Central memory CD8-positive, alpha-beta T cell (primary cell): Measurements from ENCODE around the gene EIF3J.
"Not testable (repeated sequence)": the region's sequence is repeated elsewhere in the genome, so short reads cannot be mapped to it uniquely, and the experiment has no call there.

Experiments
- ATAC-seq: fragments of 150-1000 bp; cut with Tn5 transposase; replicated peaks from 2 replicates; pipeline ENCODE4 v1.10.0; 2022; ENCODE audit warnings: mild to moderate bottlenecking, moderate FRiP score, moderate number of reproducible peaks; ENCODE audit not compliant: poor library complexity, severe bottlenecking; ENCODE audit errors: extremely low read depth
- DNase-seq, 2 donors: peaks; one replicate each; pipeline ENCODE4 v3.0.0; 2021; ENCODE audit warnings: low spot score in 2 of 2
- H3K27ac Mint-ChIP-seq: one replicate; pipeline ENCODE4 v1.8.0; 2022; ENCODE audit warnings: low read depth, mild to moderate bottlenecking, moderate library complexity, mixed read lengths
- H3K27me3 Mint-ChIP-seq: one replicate; pipeline ENCODE4 v1.8.0; 2022; ENCODE audit warnings: mixed read lengths
- H3K36me3 Mint-ChIP-seq: one replicate; pipeline ENCODE4 v1.8.0; 2022; ENCODE audit warnings: mild to moderate bottlenecking, moderate library complexity, mixed read lengths; ENCODE audit not compliant: insufficient read depth
- H3K4me1 Mint-ChIP-seq: one replicate; pipeline ENCODE4 v1.8.0; 2022; ENCODE audit warnings: mixed read lengths
- H3K4me3 Mint-ChIP-seq: one replicate; pipeline ENCODE4 v1.8.0; 2022; ENCODE audit warnings: mild to moderate bottlenecking, moderate library complexity, mixed read lengths
- H3K9me3 Mint-ChIP-seq: one replicate; pipeline ENCODE4 v1.8.0; 2022; ENCODE audit warnings: mixed read lengths

Gene EIF3J

DNA sequence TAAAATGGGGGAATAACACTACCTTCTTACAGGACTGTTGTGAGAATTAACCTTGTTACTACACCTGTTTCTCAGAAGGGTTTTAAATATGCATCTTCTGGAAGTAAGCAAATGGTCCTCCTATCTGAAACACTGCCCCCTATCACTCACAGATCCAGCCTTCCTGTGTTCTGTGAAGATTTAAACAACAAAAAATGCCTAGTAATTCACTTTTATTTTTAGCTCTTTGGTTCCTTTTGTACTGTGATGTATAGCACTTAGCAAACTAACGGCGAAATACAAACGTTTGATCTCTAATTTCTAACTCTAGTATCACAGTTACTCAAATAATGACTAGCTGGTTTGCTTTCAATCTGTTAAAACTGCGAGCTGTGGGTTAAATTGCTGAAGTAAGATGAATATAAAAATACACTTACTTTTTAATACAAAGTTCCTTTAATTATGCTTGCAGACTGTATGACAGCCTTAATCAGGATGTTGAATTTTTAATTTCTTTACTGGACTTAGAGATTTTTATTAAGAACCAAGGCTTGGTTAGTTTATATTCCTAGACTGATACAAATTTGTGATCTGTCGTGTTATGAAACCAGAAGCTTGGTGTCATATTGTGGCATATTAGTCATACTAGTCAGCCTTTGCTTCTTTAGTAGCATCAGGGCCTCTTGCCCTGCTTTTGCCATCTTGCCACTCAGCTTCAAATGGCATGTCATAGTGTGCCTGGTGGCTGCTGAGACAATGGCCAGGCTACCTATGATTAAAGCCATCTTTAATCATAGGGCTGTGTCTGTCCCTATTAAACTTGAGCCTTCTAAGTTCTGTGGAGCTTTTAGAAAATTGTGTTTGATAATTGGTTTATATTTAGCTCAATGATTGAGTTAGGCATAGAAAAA lies 9.2 kb downstream of the EIF3J start:
- Mint-ChIP-seq H3K4me3 (peak overlapping the region; percentile 14), H3K36me3 (peaks cover 26% of the 10 kb centered on the region), H3K9me3 (no peaks in the 10 kb centered on the region), H3K4me1 (peaks cover 60% of the 10 kb centered on the region), H3K27ac (peak overlapping the region; percentile 49), H3K27me3 (no peaks in the 10 kb centered on the region)
- ATAC-seq (peak; percentile 86), DNase-seq (no peak)

- not testable (repeated sequence) for ATAC-seq, H3K9me3 Mint-ChIP-seq, DNase-seq, H3K4me3 Mint-ChIP-seq, H3K27ac Mint-ChIP-seq, H3K27me3 Mint-ChIP-seq
- peaks cover 41% of the 10 kb centered on the region for H3K36me3 Mint-ChIP-seq
- H3K4me1 Mint-ChIP-seq = peaks cover 34% of the 10 kb centered on the region
Observed at GRCh38 chr15:44549152-44549551, 12.2 kb downstream of the EIF3J start.

DNA sequence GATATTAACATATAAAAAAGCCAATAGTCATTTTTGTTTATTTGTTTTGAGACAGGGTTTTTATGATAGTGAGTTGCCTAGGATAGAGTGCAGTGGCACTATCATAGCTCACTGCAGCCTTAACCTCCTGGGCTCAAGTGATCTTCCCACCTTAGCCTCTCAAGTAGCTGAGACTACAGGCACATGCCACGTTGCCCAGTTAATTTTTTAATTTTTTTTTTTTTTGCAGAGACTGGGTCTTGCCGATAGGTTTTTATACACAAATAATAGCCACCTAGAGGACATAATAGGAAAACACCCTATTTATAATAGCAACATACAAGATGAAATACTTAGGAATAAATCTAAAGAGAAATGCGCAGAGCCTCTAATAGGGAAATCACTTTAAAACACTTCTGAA lies 13.3 kb downstream of the EIF3J start:
- Mint-ChIP-seq H3K9me3 (no peaks in the 10 kb centered on the region), H3K27me3 (no peaks in the 10 kb centered on the region), H3K4me1 (peaks cover 29% of the 10 kb centered on the region), H3K4me3 (no peak overlapping the region), H3K36me3 (peaks cover 47% of the 10 kb centered on the region), H3K27ac (no peak overlapping the region)
- DNase-seq (no peak), ATAC-seq (peak; percentile 24)

DNA sequence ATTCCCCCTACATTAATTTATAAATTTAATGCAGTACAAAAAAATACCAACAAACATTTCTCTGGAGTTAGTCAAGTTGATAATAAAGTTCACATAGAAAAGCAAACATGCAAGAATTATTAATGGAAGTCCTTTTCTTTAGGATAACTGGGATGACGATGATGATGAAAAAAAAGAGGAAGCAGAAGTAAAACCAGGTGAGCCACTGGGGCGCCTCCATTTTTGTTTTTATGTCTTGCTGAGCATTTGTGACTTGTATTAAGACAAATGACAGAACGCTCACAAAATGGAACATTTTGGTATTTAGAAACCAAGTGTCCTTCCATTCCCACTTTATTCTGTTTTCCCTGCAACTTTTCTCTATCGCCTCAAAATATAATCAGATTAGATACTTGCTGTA lies 13.8 kb downstream of the EIF3J start:
- no peaks in the 10 kb centered on the region for H3K27me3 Mint-ChIP-seq
- ATAC-seq = no peak
- no peak overlapping the region for H3K4me3 Mint-ChIP-seq
- no peaks in the 10 kb centered on the region for H3K9me3 Mint-ChIP-seq
- peaks cover 27% of the 10 kb centered on the region for H3K4me1 Mint-ChIP-seq
- peaks cover 47% of the 10 kb centered on the region for H3K36me3 Mint-ChIP-seq
- H3K27ac Mint-ChIP-seq = no peak overlapping the region
- no peak for DNase-seq

DNA sequence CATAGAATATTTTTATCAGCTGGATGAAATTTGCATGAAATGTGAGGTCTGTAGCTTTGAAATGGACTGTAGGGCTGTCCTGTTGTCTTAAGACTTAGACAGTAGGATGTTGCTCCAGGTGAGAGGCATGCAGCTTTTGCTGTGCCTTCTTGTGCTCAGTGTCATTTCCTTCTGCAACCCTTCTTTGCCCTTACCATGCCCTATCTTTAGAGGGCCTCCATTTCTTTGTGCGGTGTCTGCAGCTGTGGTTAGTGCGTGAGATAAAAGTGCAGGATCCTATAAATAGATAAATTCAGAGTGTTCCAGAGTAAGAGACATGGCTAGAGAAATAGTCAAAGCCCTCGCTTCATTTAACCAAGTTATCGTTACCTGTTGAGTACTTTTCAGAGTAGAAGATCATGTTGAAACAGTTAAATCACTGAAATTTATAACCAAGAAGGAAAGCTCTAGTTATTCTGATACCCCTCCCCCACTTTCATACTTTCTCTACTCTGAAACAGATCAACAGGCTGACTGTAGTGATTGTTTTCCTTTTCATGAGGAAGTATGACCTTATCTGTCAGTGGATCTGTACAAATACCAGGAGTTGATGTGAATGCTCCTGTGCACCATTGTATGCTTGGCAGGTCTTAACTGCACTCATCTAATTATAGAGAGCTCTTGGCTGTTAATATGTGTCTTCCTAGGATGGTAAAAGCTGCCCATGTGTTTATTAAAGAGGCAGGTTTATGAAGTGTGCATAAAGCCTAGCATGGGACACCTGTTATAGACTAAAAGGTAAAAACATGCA lies 18.2 kb downstream of the EIF3J start:
- Mint-ChIP-seq H3K36me3 (peaks cover 68% of the 10 kb centered on the region), H3K27ac (peak overlapping the region; percentile 19), H3K27me3 (no peaks in the 10 kb centered on the region), H3K4me1 (peaks cover 10% of the 10 kb centered on the region), H3K9me3 (no peaks in the 10 kb centered on the region), H3K4me3 (no peak overlapping the region)
- DNase-seq (no peak), ATAC-seq (no peak)

DNA sequence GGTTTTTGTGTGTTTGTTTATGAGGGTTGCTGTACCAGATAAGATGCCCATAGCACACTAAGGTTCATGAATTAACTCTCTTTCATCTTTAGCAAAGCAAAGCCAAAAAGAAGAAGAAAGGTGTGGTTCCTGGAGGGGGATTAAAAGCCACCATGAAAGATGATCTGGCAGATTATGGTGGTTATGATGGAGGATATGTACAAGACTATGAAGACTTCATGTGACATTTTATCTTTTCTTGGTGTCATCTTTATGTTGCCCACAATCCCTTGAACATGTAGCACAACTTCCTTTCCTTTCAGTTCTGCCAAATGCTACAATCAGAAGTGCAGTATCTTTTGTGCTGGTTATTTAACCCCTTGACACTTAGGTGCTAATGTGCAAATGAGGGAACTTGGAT lies 24.0 kb downstream of the EIF3J start:
- Mint-ChIP-seq H3K4me1 (peaks cover 21% of the 10 kb centered on the region), H3K36me3 (peaks cover 62% of the 10 kb centered on the region), H3K27ac (peak overlapping the region; percentile 35)
- not testable (repeated sequence) for DNase-seq, H3K4me3 Mint-ChIP-seq, H3K9me3 Mint-ChIP-seq, H3K27me3 Mint-ChIP-seq
- peak; percentile 54 for ATAC-seq

GRCh38 chr15:44565387-44566154 lies 28.6 kb downstream of the EIF3J start:
- DNase-seq (no peak), ATAC-seq (no peak)
- Mint-ChIP-seq H3K9me3 (no peaks in the 10 kb centered on the region), H3K36me3 (peaks cover 55% of the 10 kb centered on the region), H3K4me3 (no peak overlapping the region), H3K27me3 (no peaks in the 10 kb centered on the region), H3K4me1 (peaks cover 7% of the 10 kb centered on the region), H3K27ac (no peak overlapping the region)

- ATAC-seq = no peak
- H3K9me3 Mint-ChIP-seq = no peaks in the 10 kb centered on the region
- no peak overlapping the region for H3K27ac Mint-ChIP-seq
- peaks cover 55% of the 10 kb centered on the region for H3K36me3 Mint-ChIP-seq
- no peak overlapping the region for H3K4me3 Mint-ChIP-seq
- DNase-seq = no peak
- peaks cover 1% of the 10 kb centered on the region for H3K4me1 Mint-ChIP-seq
- no peaks in the 10 kb centered on the region for H3K27me3 Mint-ChIP-seq
Observed at GRCh38 chr15:44566155-44566540, 29.2 kb downstream of the EIF3J start.

DNA sequence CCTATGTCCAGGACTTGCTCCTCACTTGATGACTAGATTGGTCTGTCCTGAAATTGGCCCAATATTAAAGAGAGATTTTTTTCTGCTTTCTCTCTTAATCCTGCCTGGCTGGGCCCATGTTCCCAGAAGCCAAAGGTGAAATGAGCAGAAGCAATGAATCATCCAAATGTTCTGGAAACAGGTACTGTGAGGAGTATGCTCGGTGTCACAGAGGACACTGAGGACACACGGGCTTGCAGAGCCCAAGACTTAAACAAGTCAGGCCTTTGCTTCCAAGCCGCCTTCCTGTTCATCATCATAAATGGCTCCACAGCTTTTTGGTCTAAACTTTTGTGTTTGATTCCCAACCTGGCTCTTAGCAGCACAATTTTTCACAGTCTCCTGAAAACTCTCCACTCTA lies 31.4 kb downstream of the EIF3J start:
- Mint-ChIP-seq H3K27me3 (no peaks in the 10 kb centered on the region), H3K9me3 (no peaks in the 10 kb centered on the region), H3K27ac (no peak overlapping the region), H3K4me1 (no peaks in the 10 kb centered on the region), H3K36me3 (peaks cover 57% of the 10 kb centered on the region), H3K4me3 (no peak overlapping the region)
- no peak for DNase-seq
- ATAC-seq = no peak

DNA sequence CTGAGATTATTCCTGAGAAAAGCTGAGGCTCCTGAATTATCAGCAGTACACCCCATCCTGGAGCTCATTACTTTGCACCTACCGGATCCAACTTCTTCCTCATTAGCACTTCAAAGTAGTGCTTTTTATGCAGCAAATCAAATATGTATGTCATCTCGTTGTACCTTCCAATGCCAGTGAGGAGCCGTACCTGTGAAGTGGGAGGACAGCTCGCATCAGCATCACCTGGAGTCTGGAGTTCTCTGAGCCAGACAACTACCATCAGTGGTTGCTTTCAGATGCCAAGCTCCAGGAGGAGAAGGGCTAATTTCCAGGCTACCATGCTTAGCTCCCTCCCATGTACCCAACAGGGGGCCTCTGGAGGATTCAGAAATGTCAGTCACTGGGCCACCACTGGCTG lies 32.4 kb downstream of the EIF3J start:
- H3K36me3 Mint-ChIP-seq = peaks cover 51% of the 10 kb centered on the region
- no peak overlapping the region for H3K27ac Mint-ChIP-seq
- no peak overlapping the region for H3K4me3 Mint-ChIP-seq
- H3K27me3 Mint-ChIP-seq = no peaks in the 10 kb centered on the region
- no peaks in the 10 kb centered on the region for H3K9me3 Mint-ChIP-seq
- H3K4me1 Mint-ChIP-seq = no peaks in the 10 kb centered on the region
- no peak for DNase-seq
- ATAC-seq = no peak

GRCh38 chr15:44570361-44570760 lies 33.4 kb downstream of the EIF3J start:
- no peak for ATAC-seq
- Mint-ChIP-seq H3K9me3 (no peaks in the 10 kb centered on the region), H3K27me3 (no peaks in the 10 kb centered on the region), H3K27ac (no peak overlapping the region), H3K36me3 (peaks cover 46% of the 10 kb centered on the region), H3K4me3 (no peak overlapping the region), H3K4me1 (peaks cover 6% of the 10 kb centered on the region)
- no peak for DNase-seq

DNA sequence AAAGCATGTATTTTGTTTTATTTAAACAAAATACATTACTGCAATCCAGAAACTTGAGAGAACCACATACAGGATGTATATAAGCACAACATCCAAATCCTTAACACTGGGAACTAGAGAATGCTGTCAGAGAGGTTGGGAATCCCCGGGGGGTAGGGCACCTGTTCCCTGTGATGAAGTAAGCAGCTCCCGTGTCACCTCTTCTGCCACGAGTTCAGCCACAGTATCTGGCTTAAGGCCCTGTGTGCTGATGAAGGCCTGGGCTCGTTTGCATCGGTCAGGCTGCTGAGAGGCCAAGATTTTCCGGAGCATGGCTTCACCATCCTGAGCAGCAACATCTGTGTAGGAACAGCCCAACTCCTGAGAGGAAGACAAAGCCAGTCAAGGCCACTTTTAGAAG lies 36.4 kb downstream of the EIF3J start:
- no peaks in the 10 kb centered on the region for H3K9me3 Mint-ChIP-seq
- no peak for DNase-seq
- ATAC-seq = no peak
- peaks cover 6% of the 10 kb centered on the region for H3K4me1 Mint-ChIP-seq
- no peak overlapping the region for H3K4me3 Mint-ChIP-seq
- no peaks in the 10 kb centered on the region for H3K27me3 Mint-ChIP-seq
- peaks cover 32% of the 10 kb centered on the region for H3K36me3 Mint-ChIP-seq
- H3K27ac Mint-ChIP-seq = no peak overlapping the region
